GM12891 (cell line): Measurements from ENCODE around the gene SFMBT2.
"Not testable (repeated sequence)": the region's sequence is repeated elsewhere in the genome, so short reads cannot be mapped to it uniquely, and the experiment has no call there.

Experiments
- DNase-seq: peaks from one replicate; pipeline ENCODE4 v3.0.0; 2011; ENCODE audit warnings: low spot score; ENCODE audit not compliant: insufficient read length
- FAIRE-seq: peaks from 2 replicates; lab custom pipeline; 2011; peaks lifted over from hg19 to GRCh38; lab: Jason Lieb, UNC
- PAX5 ChIP-seq: IDR thresholded peaks from 2 replicates; pipeline ENCODE4 v1.6.1; 2011; ENCODE audit warnings: low read length, moderate library complexity, mild to moderate bottlenecking; ENCODE audit not compliant: insufficient read depth, severe bottlenecking
- POLR2A ChIP-seq: IDR thresholded peaks from 2 replicates; pipeline ENCODE4 v1.6.1; 2011; ENCODE audit warnings: low read depth, low read length, control low read depth
- POLR2AphosphoS5 ChIP-seq: IDR thresholded peaks from 2 replicates; pipeline ENCODE4 v1.6.1; 2011; ENCODE audit warnings: low read depth, low read length, control low read depth
- POU2F2 ChIP-seq: IDR thresholded peaks from 2 replicates; pipeline ENCODE4 v1.6.1; 2011; ENCODE audit warnings: low read depth, mild to moderate bottlenecking, control low read depth, low read length, moderate library complexity
- SPI1 ChIP-seq: IDR thresholded peaks from 2 replicates; pipeline ENCODE4 v1.6.1; 2011; ENCODE audit warnings: low read depth, low read length, control low read depth
- TAF1 ChIP-seq: IDR thresholded peaks from 2 replicates; pipeline ENCODE4 v1.6.1; 2011; ENCODE audit warnings: low read depth, low read length, control low read depth

The SFMBT2 gene

GRCh38 chr10:7300384-7300971 lies 110.4 kb downstream of the SFMBT2 start:
- FAIRE-seq (peak; percentile 63), DNase-seq (no peak)
- no peak for TF ChIP-seq POLR2AphosphoS5
- TF ChIP-seq PAX5 = no peak
- TF ChIP-seq SPI1 = no peak
- TF ChIP-seq POU2F2 = no peak
- TF ChIP-seq TAF1 = no peak
- no peak for TF ChIP-seq POLR2A

- peak; percentile 48 for FAIRE-seq
- DNase-seq = not testable (repeated sequence)
Measured at GRCh38 chr10:7299601-7300325, 111.1 kb downstream of the SFMBT2 start.

- DNase-seq (no peak), FAIRE-seq (peak; percentile 77)
- no peak for TF ChIP-seq PAX5
- TF ChIP-seq POLR2AphosphoS5 = no peak
Measured at GRCh38 chr10:7298495-7298894, 112.3 kb downstream of the SFMBT2 start.

GRCh38 chr10:7297094-7297493 lies 113.7 kb downstream of the SFMBT2 start:
- FAIRE-seq = peak; percentile 13
- TF ChIP-seq SPI1 = no peak
- no peak for DNase-seq

- FAIRE-seq (no peak), DNase-seq (no peak)
- TF ChIP-seq SPI1 (no peak), POLR2A (no peak), POU2F2 (no peak), POLR2AphosphoS5 (no peak), PAX5 (no peak), TAF1 (no peak)
Measured at GRCh38 chr10:7296648-7297047, 114.2 kb downstream of the SFMBT2 start.

- FAIRE-seq = no peak
- DNase-seq = no peak
- TF ChIP-seq POU2F2 = no peak
- no peak for TF ChIP-seq SPI1
- no peak for TF ChIP-seq POLR2A
- no peak for TF ChIP-seq PAX5
- no peak for TF ChIP-seq POLR2AphosphoS5
- no peak for TF ChIP-seq TAF1
Measured at GRCh38 chr10:7296076-7296475, 114.8 kb downstream of the SFMBT2 start.

GRCh38 chr10:7293378-7293920 lies 117.4 kb downstream of the SFMBT2 start:
- FAIRE-seq (peak; percentile 62), DNase-seq (no peak)
- TF ChIP-seq POU2F2 (no peak), POLR2AphosphoS5 (no peak), TAF1 (no peak), POLR2A (no peak), PAX5 (no peak), SPI1 (no peak)

GRCh38 chr10:7291487-7292270 lies 119.2 kb downstream of the SFMBT2 start:
- TF ChIP-seq SPI1 (no peak), PAX5 (no peak), POLR2AphosphoS5 (no peak), POU2F2 (no peak), POLR2A (no peak), TAF1 (no peak)
- DNase-seq = no peak
- FAIRE-seq = no peak

- DNase-seq (no peak), FAIRE-seq (peak; percentile 84)
- TF ChIP-seq POLR2A (no peak), POLR2AphosphoS5 (no peak), TAF1 (no peak), SPI1 (no peak), PAX5 (no peak), POU2F2 (no peak)
Measured at GRCh38 chr10:7288060-7288690, 122.7 kb downstream of the SFMBT2 start.
